GM12878 (cell line): ENCODE data around the gene MRPL49. TPM values are rescaled to one million over a fixed set of nuclear protein-coding genes. Genes with fewer than 3 reads are reported as not detected.
A peak's percentile ranks its signal among the peaks of the same experiment; 100 is the strongest.

Experiments used
- ATAC-seq: fragments of 200-7000 bp; cut with Tn5 transposase; 3 replicates; pipeline ENCODE4 v1.9.1; 2020; ENCODE audit warnings: mild to moderate bottlenecking, moderate library complexity
- BruUV-seq: library from RNA; stranded (reverse); fragments of 400-500 nt; replicated peaks from 2 replicates; lab custom pipeline; 2021; lab: Mats Ljungman, UMichigan
- CTCF ChIA-PET: fragments of 300-600 bp; sonication (Branson Sonifier 250); formaldehyde crosslinking; extraction: SDS; loops from one replicate; lab custom pipeline; 2021; ENCODE audit warnings: inconsistent platforms; lab: Yijun Ruan, JAX
- POLR2A ChIA-PET: fragments of 350-600 bp; formaldehyde crosslinking; extraction: SDS; loops from one replicate; lab custom pipeline; 2021; ENCODE audit warnings: inconsistent platforms; lab: Charles Lee
- RAD21 ChIA-PET: fragments of 300-600 bp; sonication (Branson Sonifier 250); formaldehyde crosslinking; loops from one replicate; lab custom pipeline; 2023; ENCODE audit warnings: antibody characterized with exemption; ENCODE audit not compliant: unreplicated experiment; lab: Charles Lee
- SMC1A ChIA-PET: fragments of 300-600 bp; sonication (Branson Sonifier 250); formaldehyde crosslinking; loops from one replicate; lab custom pipeline; 2023; ENCODE audit not compliant: unreplicated experiment, uncharacterized antibody; lab: Charles Lee
- DNase-seq: peaks from one replicate; pipeline ENCODE4 v3.0.0-alpha.2; 2011; ENCODE audit warnings: low read depth, low spot score
- FAIRE-seq: peaks from 3 replicates; lab custom pipeline; 2011; peaks lifted over from hg19 to GRCh38; lab: Jason Lieb, UNC
- H2AFZ ChIP-seq: 2 replicates; pipeline ENCODE4 v1.6.0; 2011; ENCODE audit warnings: low read depth, low read length, control low read depth; ENCODE audit not compliant: control insufficient read depth
- H3K27ac ChIP-seq: 2 replicates; pipeline ENCODE4 v1.5.1; 2011; ENCODE audit warnings: control low read depth; ENCODE audit not compliant: control insufficient read depth, insufficient read depth
- H3K27me3 ChIP-seq, 2 experiments: replicated peaks in 1 of 2; 2 replicates each; pipeline versions ENCODE4 v1.6.0 to v1.6.1; 2011; ENCODE audit warnings: low read length in 1 of 2; ENCODE audit not compliant: control insufficient read depth in 2 of 2, insufficient read depth in 2 of 2
- H3K36me3 ChIP-seq, 2 experiments: 2 replicates each; pipeline ENCODE4 v1.5.1; 2011; ENCODE audit warnings: low read length in 1 of 2; ENCODE audit not compliant: control insufficient read depth in 2 of 2, insufficient read depth in 2 of 2
- H3K4me1 ChIP-seq: 2 replicates; pipeline ENCODE4 v1.6.1; 2011; ENCODE audit warnings: mild to moderate bottlenecking, low read length, moderate library complexity, mixed read lengths; ENCODE audit not compliant: control insufficient read depth, insufficient read depth
- H3K4me2 ChIP-seq: 2 replicates; pipeline ENCODE4 v1.6.0; 2011; ENCODE audit warnings: control low read depth; ENCODE audit not compliant: control insufficient read depth, insufficient read depth
- H3K4me3 ChIP-seq: fragments of 200-600 bp; sonication (generic); 2 replicates; pipeline ENCODE4 v1.5.1; 2016
- H3K79me2 ChIP-seq: 2 replicates; pipeline ENCODE4 v1.6.0; 2011; ENCODE audit warnings: low read length; ENCODE audit not compliant: control insufficient read depth, insufficient read depth
- H3K9ac ChIP-seq: 2 replicates; pipeline ENCODE4 v1.8.0; 2011; ENCODE audit warnings: low read length, control low read depth, mixed read lengths; ENCODE audit not compliant: control insufficient read depth, insufficient read depth
- H3K9me3 ChIP-seq: replicated peaks from 3 replicates; pipeline ENCODE4 v1.5.1; 2011; ENCODE audit warnings: mild to moderate bottlenecking, low read length; ENCODE audit not compliant: control insufficient read depth, insufficient read depth
- H4K20me1 ChIP-seq: 2 replicates; pipeline ENCODE4 v1.6.0; 2011; ENCODE audit not compliant: control insufficient read depth, insufficient read depth
- ASH2L ChIP-seq: fragments of 300-600, 200-600 bp; sonication (generic); IDR thresholded peaks from 2 replicates; pipeline ENCODE4 v1.6.1; 2017; ENCODE audit warnings: low read depth, mild to moderate bottlenecking, borderline replicate concordance
- EED ChIP-seq: sonication (generic); IDR thresholded peaks from 2 replicates; pipeline ENCODE4 v1.6.1; 2016; ENCODE audit warnings: antibody characterized with exemption, low read depth
- IRF3 ChIP-seq: fragments of 450-650 bp; IDR thresholded peaks from 2 replicates; pipeline ENCODE4 v1.6.1; 2014; ENCODE audit warnings: mild to moderate bottlenecking
- MEF2A ChIP-seq: IDR thresholded peaks from 2 replicates; pipeline ENCODE4 v1.6.1; 2011; ENCODE audit warnings: low read depth, mild to moderate bottlenecking, low read length, moderate library complexity; ENCODE audit not compliant: insufficient read depth
- POLR2A ChIP-seq: IDR thresholded peaks from 2 replicates; pipeline ENCODE4 v1.6.1; 2011; ENCODE audit warnings: low read depth, mild to moderate bottlenecking, low read length
- POLR2AphosphoS5 ChIP-seq: IDR thresholded peaks from 2 replicates; pipeline ENCODE4 v1.6.1; 2011; ENCODE audit warnings: mild to moderate bottlenecking, low read length, inconsistent platforms
- RELA ChIP-seq: fragments of 450-650 bp; IDR thresholded peaks from 2 replicates; pipeline ENCODE4 v1.8.0; 2014; ENCODE audit warnings: borderline replicate concordance; ENCODE audit not compliant: partially characterized antibody
- YBX1 ChIP-seq: fragments of 450-650 bp; IDR thresholded peaks from 2 replicates; pipeline ENCODE4 v1.6.1; 2016; ENCODE audit warnings: antibody characterized with exemption
- ZNF207 ChIP-seq: fragments of 450-650 bp; IDR thresholded peaks from 2 replicates; pipeline ENCODE4 v1.6.1; 2014; ENCODE audit warnings: antibody characterized with exemption, mild to moderate bottlenecking, borderline replicate concordance
- ZNF592 ChIP-seq: fragments of 450-650 bp; IDR thresholded peaks from 2 replicates; pipeline ENCODE4 v1.6.1; 2017; ENCODE audit warnings: mild to moderate bottlenecking, moderate library complexity
- WGBS: methylation state at CpG from one replicate; pipeline ENCODE4 v1.1.6; 2016; ENCODE audit warnings: low lambda C conversion rate; ENCODE audit not compliant: insufficient replicate concordance, insufficient coverage; ENCODE audit errors: missing lambda C conversion rate; 5-methylcytosine and 5-hydroxymethylcytosine counted together
- in situ Hi-C: fragments of 300-500 bp; cut with MboI; formaldehyde crosslinking; loops from 9 replicates; pipeline ENCODE4 v1.14.3; 2018; ENCODE audit warnings: mixed read lengths
- intact Hi-C: fragments of 100-400 bp; cut with micrococcal nuclease; formaldehyde crosslinking; loops from one replicate; pipeline ENCODE4 v1.14.2; 2022; ENCODE audit not compliant: unreplicated experiment
- polyA plus RNA-seq, 11 experiments: library from polyadenylated mRNA; depleted of rRNA in 4 of 11; unstranded in 6 of 11; stranded (reverse) in 5 of 11; fragments of >200 nt; fragmentation: Nextera tagmentation in 4 of 11; fragmentation: Illumina TruSeq in 1 of 11; extraction: Ambion mirVana in 4 of 11; extraction: Trizol in 1 of 11; gene quantifications; 1 replicate in 1 of 11; 2 replicates in 10 of 11; pipeline versions ENCODE4 v1.2.1 to v1.2.3, GENCODE V29; 2011 to 2016; ENCODE audit warnings: inconsistent platforms in 2 of 11, missing spikeins in 2 of 11, low read depth in 1 of 11
- total RNA-seq, 4 experiments: library from RNA; depleted of rRNA in 3 of 4; stranded (reverse); fragments of >200 nt in 3 of 4; fragmentation: Illumina TruSeq in 1 of 4; extraction: Trizol in 1 of 4; gene quantifications; 2 replicates each; pipeline versions ENCODE4 v1.2.1 to v1.2.3, GENCODE V29; 2013 to 2021

The MRPL49 gene
- total and polyA plus RNA-seq, 10 of the 15 experiments (the other 5 are each of a cell fraction or from before 2014, with no cell fraction given) = 42.0 to 116 (median 71.7) TPM

GRCh38 chr11:65169164-65169641, 47.1 kb downstream of the MRPL49 start:
- no peaks in the 10 kb centered on the region for H3K9me3 ChIP-seq
- H3K27me3 ChIP-seq = no peaks in the 10 kb centered on the region
- SMC1A ChIA-PET = interaction anchor here (0.6 kb wide), 2 partner anchors 11 to 348 kb away, joined by 3 to 4 read pairs; no protein-coding TSS in a partner anchor
- TF ChIP-seq RELA (no peak), POLR2A (peak; percentile 52; the same call in 1 of the 2 replicates), EED (no peak)
- intact Hi-C loops (no loop called here), in situ Hi-C loops (no loop called here)
- POLR2A ChIA-PET = interaction anchor here (0.5 to 0.8 kb wide), 3 partner anchors 34 to 985 kb away, joined by 3 read pairs; no protein-coding TSS in a partner anchor
- H3K36me3 ChIP-seq = no peaks in the 10 kb centered on the region
- FAIRE-seq (no peak), ATAC-seq (peak; percentile 47; the same call in 2 of the 3 replicates), DNase-seq (no peak)
- no peak overlapping the region for H3K4me3 ChIP-seq
- H2AFZ ChIP-seq = peak overlapping the region; percentile 98
- peak overlapping the region; percentile 16 for H3K27ac ChIP-seq
- peaks cover 6% of the 10 kb centered on the region for H3K4me1 ChIP-seq
- 14% methylated on average over 11 of the region's 11 CpGs for WGBS
- no TSS peak for BruUV-seq
- CTCF ChIA-PET = interaction anchor here (0.9 to 1.0 kb wide), 2 partner anchors 11 to 34 kb away, joined by 3 to 6 read pairs; no protein-coding TSS in a partner anchor
- no peaks in the 10 kb centered on the region for H3K79me2 ChIP-seq
- RAD21 ChIA-PET = no interaction called here
- no peak overlapping the region for H3K4me2 ChIP-seq
- peak overlapping the region; percentile 26; the same call in 1 of the 2 replicates for H3K9ac ChIP-seq
- H4K20me1 ChIP-seq = no peaks in the 10 kb centered on the region

GRCh38 chr11:65170058-65170534, 48.0 kb downstream of the MRPL49 start, which contains the start of gene SPDYC:
Gene SPDYC (plus strand): TSS chr11:65170233. CDS start chr11:65171358, 1,125 bp downstream.
- Histone ChIP-seq H3K27ac (peak within 1 kb of the TSS; percentile 16), H2AFZ (peak within 1 kb of the TSS; percentile 98), H4K20me1 (no peaks in the 10 kb centered on the region), H3K79me2 (no peaks in the 10 kb centered on the region), H3K4me3 (no peak within 1 kb of the TSS), H3K36me3 (no peaks in the 10 kb centered on the region), H3K4me1 (peaks cover 6% of the 10 kb centered on the region), H3K9ac (peak within 1 kb of the TSS; percentile 26; the same call in 1 of the 2 replicates), H3K9me3 (no peaks in the 10 kb centered on the region), H3K4me2 (no peak within 1 kb of the TSS), H3K27me3 (no peaks in the 10 kb centered on the region)
- 93% methylated on average over 21 of the region's 21 CpGs for WGBS
- DNase-seq = no peak
- RAD21 ChIA-PET = no interaction called here
- ATAC-seq = no peak
- in situ Hi-C loops = no loop called here
- intact Hi-C loops = no loop called here
- no TSS peak for BruUV-seq
- CTCF ChIA-PET = interaction anchor here (0.9 kb wide), 1 partner anchor 33 kb away, joined by 3 read pairs; no protein-coding TSS in a partner anchor
- POLR2A ChIA-PET = no interaction called here
- no peak for FAIRE-seq
- SMC1A ChIA-PET = interaction anchor here (1.6 kb wide), 1 partner anchor 10 kb away, joined by 4 read pairs; no protein-coding TSS in a partner anchor
- no peak for TF ChIP-seq ASH2L
- no peak for TF ChIP-seq ZNF592
- TF ChIP-seq YBX1 = no peak
- TF ChIP-seq MEF2A = no peak
- TF ChIP-seq POLR2AphosphoS5 = no peak
- no peak for TF ChIP-seq ZNF207
- no peak for TF ChIP-seq IRF3
